K562 treated with DMSO at 1 percent for 48 hours (cell line): ENCODE data around the gene ACOT7. TPM values are rescaled to one million over a fixed set of nuclear protein-coding genes. Genes with fewer than 3 reads are reported as not detected.

Source experiments
- total RNA-seq: library from RNA; unstranded; fragments of 300-600 nt; gene quantifications from 2 replicates; pipeline ENCODE4 v1.2.3, GENCODE V29; 2022; ENCODE audit warnings: low replicate concordance; ENCODE audit errors: extremely low read depth

ACOT7 gene
- total RNA-seq: not detected in 2 replicates

DNA sequence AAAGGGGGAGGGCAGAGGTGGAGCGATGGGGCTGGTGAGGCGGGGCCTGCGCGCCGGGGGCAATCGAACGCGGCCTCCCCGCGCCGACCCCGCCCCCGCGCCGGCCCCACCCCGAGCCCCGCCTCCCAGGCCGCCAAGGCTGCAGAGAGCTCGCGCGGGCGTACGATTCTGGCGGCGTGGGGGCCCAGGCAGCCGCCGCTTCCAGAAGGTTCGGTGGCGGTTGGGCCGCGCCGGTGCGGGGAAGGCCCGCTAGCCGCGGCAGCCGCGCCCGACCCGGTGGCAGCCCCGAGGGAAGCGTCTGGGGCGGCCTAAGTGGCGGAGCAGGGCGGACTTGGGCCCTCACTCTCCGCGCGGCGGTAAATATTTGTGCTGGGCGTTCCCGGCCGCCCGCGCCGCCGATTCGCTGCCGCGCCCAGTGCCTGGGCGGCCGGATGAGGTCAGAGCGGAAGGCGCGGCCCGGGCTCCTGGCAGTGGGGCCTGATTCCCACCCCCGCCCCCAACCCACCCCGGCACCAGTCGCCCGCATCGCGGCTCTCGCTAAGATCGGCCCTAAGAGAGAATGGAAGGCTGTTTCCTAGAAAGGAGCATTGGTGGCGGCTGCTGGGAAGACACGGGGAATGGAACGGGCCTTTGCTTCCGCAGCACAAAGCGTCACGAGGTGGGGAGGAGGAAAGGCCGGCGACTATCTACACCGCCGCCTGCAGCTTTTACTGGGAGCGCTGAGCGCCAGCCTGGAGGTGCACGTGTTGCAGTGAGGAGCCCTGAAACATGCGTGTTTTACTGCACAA lies at the start of gene ACOT7:
Gene ACOT7 (minus strand): TSS at position 368 of the 788 bp plus-strand sequence. CDS start 368 bp downstream, outside the sequence.

DNA sequence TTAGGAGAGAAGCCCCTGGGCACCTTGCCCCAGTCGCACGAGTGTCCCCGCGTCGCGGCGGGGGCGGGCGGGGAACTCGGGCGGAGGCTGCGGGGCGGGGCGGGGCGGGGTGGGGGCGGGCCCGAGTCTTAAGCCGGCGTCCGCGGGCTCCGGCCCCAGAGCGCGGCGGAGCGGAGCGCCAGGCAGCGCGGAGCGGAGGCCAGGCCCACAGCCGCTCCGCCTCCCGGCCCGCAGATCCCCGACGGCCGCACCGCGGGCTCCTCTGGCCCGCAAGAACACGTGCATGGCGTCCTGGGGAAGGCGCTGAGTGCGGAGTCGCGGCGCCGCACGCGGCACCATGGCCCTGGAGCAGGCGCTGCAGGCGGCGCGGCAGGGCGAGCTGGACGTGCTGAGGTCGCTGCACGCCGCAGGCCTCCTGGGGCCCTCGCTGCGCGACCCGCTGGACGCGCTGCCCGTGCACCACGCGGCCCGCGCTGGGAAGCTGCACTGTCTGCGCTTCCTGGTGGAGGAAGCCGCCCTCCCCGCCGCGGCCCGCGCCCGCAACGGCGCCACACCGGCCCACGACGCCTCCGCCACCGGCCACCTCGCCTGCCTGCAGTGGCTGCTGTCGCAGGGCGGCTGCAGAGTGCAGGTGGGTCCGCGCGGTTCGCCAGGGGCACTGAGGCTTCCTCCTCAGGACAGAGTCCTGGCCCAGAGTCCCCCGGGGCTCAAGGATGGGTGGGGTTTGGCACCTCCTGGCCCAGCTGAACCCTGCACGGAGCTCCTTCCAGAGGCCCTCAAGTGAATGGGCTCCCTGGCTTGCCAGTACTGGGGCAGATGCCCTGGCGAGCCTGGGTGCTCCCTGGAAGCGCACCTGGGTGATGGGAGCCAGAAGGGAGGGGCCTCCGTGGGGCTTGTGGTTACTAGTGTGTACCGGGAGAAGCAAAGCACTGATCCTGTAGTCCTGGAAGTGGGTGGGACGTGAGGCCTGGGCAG lies 31.3 kb upstream of the ACOT7 start, which contains the start of gene ESPN:
Gene ESPN (plus strand): TSS at position 158 of the 975 bp plus-strand sequence. CDS start 180 bp downstream, at position 338.

DNA sequence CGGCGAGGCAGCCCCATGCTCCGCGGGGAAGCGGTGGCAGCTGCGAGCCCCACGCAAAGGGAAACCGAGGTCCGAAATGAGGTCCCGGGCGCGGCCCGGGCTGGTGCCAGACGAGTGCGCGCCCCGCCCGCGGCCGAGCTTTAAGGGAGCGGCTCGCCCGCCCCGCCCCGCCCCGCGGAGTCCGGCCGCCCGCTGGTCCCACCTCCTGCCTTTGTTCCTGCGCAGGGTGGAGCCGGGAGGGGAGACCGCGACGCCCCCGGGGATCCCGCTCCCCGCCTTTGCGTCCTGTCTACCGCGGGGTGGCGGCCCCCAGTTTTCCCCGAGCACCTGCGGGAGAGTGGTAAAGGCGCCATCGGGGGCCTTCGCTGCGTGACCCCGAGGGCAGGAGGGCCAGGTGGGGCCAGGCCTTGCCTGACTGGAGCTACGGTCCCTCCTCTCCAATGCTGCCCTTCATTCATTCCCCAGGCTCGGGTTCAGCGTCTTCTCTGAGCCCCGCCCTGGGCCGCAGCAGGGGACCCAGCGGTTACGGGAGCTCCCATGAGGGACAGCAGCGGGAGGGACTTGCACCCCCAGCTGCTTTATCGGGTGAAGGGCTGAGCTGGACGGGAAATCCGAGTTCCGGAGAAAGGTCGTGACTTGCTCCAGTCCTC lies 26.4 kb upstream of the ACOT7 start, which contains the start of gene HES2:
Gene HES2 (minus strand): TSS at position 116 of the 650 bp plus-strand sequence. CDS start 99 bp downstream, at position 17.

GRCh38 chr1:6260961-6261614 lies 132.5 kb downstream of the ACOT7 start, which contains the start of gene GPR153:
TSS of gene GPR153 (minus strand) at chr1:6261098. CDS start at chr1:6254905, 6,193 bp downstream.

DNA sequence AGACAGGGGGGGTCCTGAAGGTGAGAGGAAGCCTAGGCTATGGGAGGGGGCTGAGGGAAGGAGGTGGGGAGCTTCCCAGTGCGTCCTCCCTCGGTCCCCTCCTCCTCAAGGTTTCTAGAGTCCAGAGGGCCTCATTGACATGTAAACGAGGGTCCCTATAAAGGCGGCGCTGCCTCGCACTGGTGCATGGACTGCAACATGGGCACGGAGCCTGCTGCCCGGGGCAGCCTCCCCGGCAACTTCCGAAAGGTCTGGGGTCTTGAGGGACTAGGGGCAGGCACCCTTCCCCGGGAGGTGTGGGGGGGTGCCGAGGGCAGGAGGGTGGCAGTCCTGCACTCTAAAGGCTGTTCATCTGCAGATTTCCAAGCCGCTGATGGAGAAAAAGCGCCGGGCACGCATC lies 149.6 kb downstream of the ACOT7 start, which contains the start of gene HES3:
Gene HES3 (plus strand): TSS at position 187 of the 400 bp plus-strand sequence. CDS start 187 bp downstream, at position 374.

Other genes with a start within 250 kb of the ACOT7 start
- gene CHD5, start 213.4 kb downstream of the ACOT7 start, total RNA-seq: not detected in 2 replicates
- not detected in 2 replicates for gene RPL22, start 194.2 kb downstream of the ACOT7 start, total RNA-seq
- gene RNF207, start 187.6 kb downstream of the ACOT7 start, total RNA-seq: not detected in 2 replicates
- not detected in 2 replicates for gene ICMT, start 157.8 kb downstream of the ACOT7 start, total RNA-seq
- not detected in 2 replicates for gene HES3, start 149.6 kb downstream of the ACOT7 start, total RNA-seq
- gene GPR153, start 132.7 kb downstream of the ACOT7 start, total RNA-seq: not detected in 2 replicates
- gene HES2, start 26.2 kb upstream of the ACOT7 start, total RNA-seq: not detected in 2 replicates
- gene ESPN, start 31.0 kb upstream of the ACOT7 start, total RNA-seq: not detected in 2 replicates
- not detected in 2 replicates for gene TNFRSF25, start 72.4 kb upstream of the ACOT7 start, total RNA-seq
- not detected in 2 replicates for gene PLEKHG5, start 97.9 kb upstream of the ACOT7 start, total RNA-seq
- not detected in 2 replicates for gene NOL9, start 160.7 kb upstream of the ACOT7 start, total RNA-seq
- gene TAS1R1, start 161.5 kb upstream of the ACOT7 start, total RNA-seq: not detected in 2 replicates
- gene ZBTB48, start 186.2 kb upstream of the ACOT7 start, total RNA-seq: not detected in 2 replicates
- 133 TPM in 1 of 2 replicates, not detected in the other for gene KLHL21, start 209.1 kb upstream of the ACOT7 start, total RNA-seq
- not detected in 2 replicates for gene PHF13, start 220.0 kb upstream of the ACOT7 start, total RNA-seq
- not detected in 2 replicates for gene THAP3, start 231.1 kb upstream of the ACOT7 start, total RNA-seq